ENCODE data around the gene KRTAP5-1.

Gene KRTAP5-1

GRCh38 chr11:1546077-1546535 lies 39.0 kb downstream of the KRTAP5-1 start:
- no peak for DNase-seq

- DNase-seq: no peak
Observed at GRCh38 chr11:1545432-1545831, 39.7 kb downstream of the KRTAP5-1 start.

- DNase-seq: no peak
Observed at GRCh38 chr11:1544536-1544935, 40.5 kb downstream of the KRTAP5-1 start.

GRCh38 chr11:1543606-1544263 lies 41.3 kb downstream of the KRTAP5-1 start:
- no peak for DNase-seq

GRCh38 chr11:1542267-1542666 lies 42.8 kb downstream of the KRTAP5-1 start:
- no peak for DNase-seq

GRCh38 chr11:1541474-1542204 lies 43.4 kb downstream of the KRTAP5-1 start:
- DNase-seq: peak in 43 of 58 donors; percentile 18 to 88 (median 67)

GRCh38 chr11:1540074-1540473 lies 45.0 kb downstream of the KRTAP5-1 start:
- DNase-seq: no peak

- DNase-seq: no peak
Observed at GRCh38 chr11:1538153-1538552, 46.9 kb downstream of the KRTAP5-1 start.

- no peak for DNase-seq
Observed at GRCh38 chr11:1536065-1536843, 48.8 kb downstream of the KRTAP5-1 start.

- DNase-seq: peak in 1 of 58 donors; percentile 39
Observed at GRCh38 chr11:1534682-1535081, 50.4 kb downstream of the KRTAP5-1 start.
